Osteocyte (in vitro differentiated cells): ENCODE results near the gene GLRA1. TPM values are rescaled to one million over a fixed set of nuclear protein-coding genes. Genes with fewer than 3 reads are reported as not detected.

ENCODE experiments used
- DNase-seq: peaks from one replicate; pipeline ENCODE4 v3.0.0; 2021; ENCODE audit warnings: mixed read lengths; ENCODE audit not compliant: unreplicated experiment; ENCODE audit errors: extremely low spot score
- H3K27ac Mint-ChIP-seq: one replicate; pipeline ENCODE4 v1.8.0; 2021; ENCODE audit warnings: mild to moderate bottlenecking, mixed read lengths; ENCODE audit not compliant: unreplicated experiment
- H3K27me3 Mint-ChIP-seq: one replicate; pipeline ENCODE4 v1.8.0; 2021; ENCODE audit warnings: mixed read lengths; ENCODE audit not compliant: unreplicated experiment
- H3K36me3 Mint-ChIP-seq: one replicate; pipeline ENCODE4 v1.8.0; 2021; ENCODE audit warnings: mixed read lengths; ENCODE audit not compliant: unreplicated experiment
- H3K4me1 Mint-ChIP-seq: one replicate; pipeline ENCODE4 v1.8.0; 2021; ENCODE audit warnings: mixed read lengths; ENCODE audit not compliant: unreplicated experiment
- H3K4me3 Mint-ChIP-seq: one replicate; pipeline ENCODE4 v1.8.0; 2021; ENCODE audit warnings: mild to moderate bottlenecking, moderate library complexity, mixed read lengths; ENCODE audit not compliant: unreplicated experiment
- H3K9me3 Mint-ChIP-seq: one replicate; pipeline ENCODE4 v1.8.0; 2021; ENCODE audit warnings: mixed read lengths; ENCODE audit not compliant: unreplicated experiment
- CTCF ChIP-seq: fragments of 200-600 bp; sonication (generic); IDR thresholded peaks from 2 replicates; pipeline ENCODE4 v1.5.0; 2021; ENCODE audit warnings: antibody characterized with exemption, mild to moderate bottlenecking, moderate library complexity
- total RNA-seq: library from RNA; stranded (reverse); gene quantifications from 2 replicates; pipeline ENCODE4 v1.2.1, GENCODE V29; 2021

Gene GLRA1
- total RNA-seq, 1 donor from 2014 or later = not detected

GRCh38 chr5:151881621-151882225, 42.9 kb downstream of the GLRA1 start:
- H3K9me3 Mint-ChIP-seq = peaks cover 4% of the 10 kb centered on the region
- TF ChIP-seq CTCF = no peak
- peaks cover 2% of the 10 kb centered on the region for H3K27me3 Mint-ChIP-seq
- H3K27ac Mint-ChIP-seq = no peak overlapping the region
- no peak for DNase-seq
- no peaks in the 10 kb centered on the region for H3K4me1 Mint-ChIP-seq
- no peak overlapping the region for H3K4me3 Mint-ChIP-seq
- no peaks in the 10 kb centered on the region for H3K36me3 Mint-ChIP-seq

- Mint-ChIP-seq H3K27me3 (peaks cover 2% of the 10 kb centered on the region), H3K4me1 (no peaks in the 10 kb centered on the region), H3K36me3 (no peaks in the 10 kb centered on the region)
Measured at GRCh38 chr5:151880324-151880723, 44.3 kb downstream of the GLRA1 start.

GRCh38 chr5:151873701-151874100, 51.0 kb downstream of the GLRA1 start:
- DNase-seq = no peak
- TF ChIP-seq CTCF = no peak
- Mint-ChIP-seq H3K4me3 (no peak overlapping the region), H3K4me1 (peaks cover 9% of the 10 kb centered on the region), H3K36me3 (no peaks in the 10 kb centered on the region), H3K9me3 (peaks cover 4% of the 10 kb centered on the region), H3K27me3 (no peaks in the 10 kb centered on the region), H3K27ac (no peak overlapping the region)

More at GRCh38 chr5:151880324-151880723, 44.3 kb downstream of the GLRA1 start:
- no peak for TF ChIP-seq CTCF
- no peak for DNase-seq
- Mint-ChIP-seq H3K27ac (no peak overlapping the region), H3K9me3 (peaks cover 4% of the 10 kb centered on the region), H3K4me3 (no peak overlapping the region)

GRCh38 chr5:151872701-151873100, 52.0 kb downstream of the GLRA1 start:
- Mint-ChIP-seq H3K27ac (no peak overlapping the region), H3K27me3 (peaks cover 2% of the 10 kb centered on the region), H3K4me1 (peaks cover 9% of the 10 kb centered on the region), H3K36me3 (no peaks in the 10 kb centered on the region), H3K9me3 (peaks cover 4% of the 10 kb centered on the region), H3K4me3 (no peak overlapping the region)
- DNase-seq = no peak
- TF ChIP-seq CTCF = no peak

- H3K4me1 Mint-ChIP-seq = peaks cover 9% of the 10 kb centered on the region
- peaks cover 7% of the 10 kb centered on the region for H3K27me3 Mint-ChIP-seq
- TF ChIP-seq CTCF = no peak
- no peak for DNase-seq
- no peaks in the 10 kb centered on the region for H3K9me3 Mint-ChIP-seq
- H3K27ac Mint-ChIP-seq = no peak overlapping the region
- no peak overlapping the region for H3K4me3 Mint-ChIP-seq
- H3K36me3 Mint-ChIP-seq = no peaks in the 10 kb centered on the region
Measured at GRCh38 chr5:151870820-151871219, 53.8 kb downstream of the GLRA1 start.
